H1 (cell line): ENCODE data around the gene PATJ. TPM values are rescaled to one million over a fixed set of nuclear protein-coding genes. Genes with fewer than 3 reads are reported as not detected.

Source experiments
- CTCF ChIA-PET: fragments of 300-600 bp; sonication (Branson Sonifier 250); formaldehyde crosslinking; loops from one replicate; lab custom pipeline; 2021; ENCODE audit not compliant: partially characterized antibody; lab: Charles Lee
- POLR2A ChIA-PET: fragments of 300-600 bp; sonication (Branson Sonifier 250); formaldehyde crosslinking; loops from one replicate; lab custom pipeline; 2021; ENCODE audit warnings: inconsistent platforms; ENCODE audit not compliant: partially characterized antibody; lab: Charles Lee
- DNase-seq, 2 experiments: peaks; one replicate each; pipeline versions ENCODE4 v3.0.0 to v3.0.0-alpha.2; 2010 to 2022; ENCODE audit warnings: low spot score in 2 of 2, low read depth in 1 of 2, mixed read lengths in 1 of 2
- FAIRE-seq: peaks from 2 replicates; lab custom pipeline; 2011; peaks lifted over from hg19 to GRCh38; lab: Jason Lieb, UNC
- H2AFZ ChIP-seq: 2 replicates; pipeline ENCODE4 v1.8.1; 2012; ENCODE audit warnings: low read length, inconsistent platforms
- H2AK5ac ChIP-seq: 2 replicates; pipeline ENCODE4 v1.6.1; 2013; ENCODE audit warnings: low read depth, low read length
- H2BK120ac ChIP-seq: replicated peaks from 2 replicates; pipeline ENCODE3; 2013; ENCODE audit warnings: low read depth, low read length, inconsistent platforms
- H2BK12ac ChIP-seq: 2 replicates; pipeline ENCODE4 v1.6.1; 2013; ENCODE audit warnings: low read depth, low read length
- H2BK15ac ChIP-seq: 2 replicates; pipeline ENCODE4 v1.6.1; 2013; ENCODE audit warnings: low read length
- H2BK20ac ChIP-seq: 2 replicates; pipeline ENCODE4 v1.6.1; 2013; ENCODE audit warnings: low read length
- H2BK5ac ChIP-seq: 2 replicates; pipeline ENCODE4 v1.6.1; 2013; ENCODE audit warnings: low read depth, low read length
- H3K14ac ChIP-seq: 2 replicates; pipeline ENCODE4 v1.6.1; 2013; ENCODE audit warnings: inconsistent platforms; ENCODE audit not compliant: insufficient read length
- H3K18ac ChIP-seq: 2 replicates; pipeline ENCODE4 v1.6.1; 2013; ENCODE audit warnings: low read length; ENCODE audit errors: extremely low read depth
- H3K23ac ChIP-seq: 2 replicates; pipeline ENCODE4 v1.6.1; 2013; ENCODE audit warnings: inconsistent platforms; ENCODE audit not compliant: insufficient read length
- H3K23me2 ChIP-seq: 2 replicates; pipeline ENCODE4 v1.6.1; 2013; ENCODE audit warnings: low read depth, low read length
- H3K27ac ChIP-seq: 2 replicates; pipeline ENCODE4 v1.6.1; 2011; ENCODE audit warnings: low read depth, low read length, inconsistent platforms
- H3K27me3 ChIP-seq, 4 experiments: replicated peaks in 1 of 4; 1 replicate in 1 of 4; 2 replicates in 3 of 4; pipeline versions ENCODE4 v1.6.1 to v1.8.1; 2011 to 2013; ENCODE audit warnings: low read length in 3 of 4, mild to moderate bottlenecking in 3 of 4, inconsistent platforms in 2 of 4, mixed read lengths in 2 of 4, moderate library complexity in 1 of 4; ENCODE audit not compliant: control insufficient read depth in 3 of 4, insufficient read depth in 3 of 4; ENCODE audit errors: extremely low read depth in 1 of 4
- H3K36me3 ChIP-seq, 4 experiments: 2 replicates each; pipeline versions ENCODE4 v1.6.1 to v1.8.1; 2011 to 2013; ENCODE audit warnings: mild to moderate bottlenecking in 4 of 4, low read length in 3 of 4, moderate library complexity in 2 of 4, control low read depth in 1 of 4, inconsistent platforms in 1 of 4; ENCODE audit not compliant: insufficient read depth in 4 of 4, control insufficient read depth in 2 of 4
- H3K4ac ChIP-seq: replicated peaks from 2 replicates; pipeline ENCODE3; 2013; ENCODE audit warnings: low read length, low read depth, mixed read lengths, inconsistent platforms; ENCODE audit not compliant: insufficient read length
- H3K4me1 ChIP-seq, 4 experiments: replicated peaks in 1 of 4; 1 replicate in 1 of 4; 2 replicates in 3 of 4; pipeline versions ENCODE4 v1.6.1 to v1.8.1; 2011 to 2013; ENCODE audit warnings: low read length in 3 of 4, inconsistent platforms in 2 of 4, mixed read lengths in 1 of 4; ENCODE audit not compliant: insufficient read depth in 4 of 4, control insufficient read depth in 3 of 4
- H3K4me2 ChIP-seq, 2 experiments: 2 replicates each; pipeline versions ENCODE4 v1.6.1 to v1.8.1; 2011 to 2013; ENCODE audit warnings: low read depth in 2 of 2, low read length in 2 of 2, control low read depth in 1 of 2, inconsistent platforms in 1 of 2, mild to moderate bottlenecking in 1 of 2; ENCODE audit not compliant: insufficient read depth in 1 of 2
- H3K4me3 ChIP-seq, 4 experiments: fragments of 200-600, 300-600 bp in 1 of 4; sonication (generic), shearing (Covaris generic), sonication (Bioruptor Twin) in 1 of 4; 2 replicates each; pipeline versions ENCODE4 v1.5.1 to v1.8.1; 2011 to 2016; ENCODE audit warnings: low read length in 4 of 4, low read depth in 3 of 4, control low read depth in 2 of 4, inconsistent platforms in 2 of 4, mild to moderate bottlenecking in 2 of 4, mixed read lengths in 1 of 4, moderate library complexity in 1 of 4; ENCODE audit not compliant: insufficient read depth in 2 of 4; ENCODE audit errors: extremely low read depth in 1 of 4
- H3K56ac ChIP-seq: replicated peaks from 2 replicates; pipeline ENCODE3; 2013; ENCODE audit warnings: low read depth, mild to moderate bottlenecking, mixed read lengths, low read length, inconsistent platforms; ENCODE audit not compliant: insufficient read length
- H3K79me1 ChIP-seq: 2 replicates; pipeline ENCODE4 v1.6.1; 2013; ENCODE audit warnings: low read depth, low read length, control low read depth
- H3K79me2 ChIP-seq, 2 experiments: 2 replicates each; pipeline versions ENCODE4 v1.6.1 to v1.8.1; 2012 to 2013; ENCODE audit warnings: low read length in 2 of 2, mild to moderate bottlenecking in 2 of 2, inconsistent platforms in 1 of 2; ENCODE audit not compliant: insufficient read depth in 2 of 2, control insufficient read depth in 1 of 2
- H3K9ac ChIP-seq, 4 experiments: replicated peaks in 1 of 4; 1 replicate in 1 of 4; 2 replicates in 3 of 4; pipeline versions ENCODE4 v1.6.1 to v1.8.1; 2011 to 2013; ENCODE audit warnings: low read depth in 3 of 4, low read length in 3 of 4, control low read depth in 2 of 4, mild to moderate bottlenecking in 2 of 4, moderate library complexity in 2 of 4, inconsistent platforms in 1 of 4; ENCODE audit errors: extremely low read depth in 1 of 4
- H3K9me3 ChIP-seq, 2 experiments: 2 replicates each; pipeline versions ENCODE4 v1.6.1 to v1.8.1; 2012 to 2013; ENCODE audit warnings: mild to moderate bottlenecking in 2 of 2, moderate library complexity in 2 of 2, control low read depth in 1 of 2, inconsistent platforms in 1 of 2, low read depth in 1 of 2, low read length in 1 of 2, mixed read lengths in 1 of 2; ENCODE audit not compliant: insufficient read depth in 2 of 2
- H4K20me1 ChIP-seq, 2 experiments: replicated peaks in 1 of 2; 2 replicates each; pipeline versions ENCODE3 to v1.8.1; 2011 to 2013; ENCODE audit warnings: inconsistent platforms in 2 of 2, low read length in 2 of 2, mild to moderate bottlenecking in 1 of 2; ENCODE audit not compliant: insufficient read depth in 2 of 2, control insufficient read depth in 1 of 2
- H4K5ac ChIP-seq: 2 replicates; pipeline ENCODE4 v1.6.1; 2013; ENCODE audit warnings: low read length, low read depth, mixed read lengths, inconsistent platforms; ENCODE audit not compliant: insufficient read length
- H4K8ac ChIP-seq: 2 replicates; pipeline ENCODE4 v1.8.0; 2013; ENCODE audit warnings: mild to moderate bottlenecking, moderate library complexity, low read length, inconsistent platforms; ENCODE audit not compliant: insufficient read depth; ENCODE audit errors: extremely low read depth
- H4K91ac ChIP-seq: replicated peaks from 2 replicates; pipeline ENCODE3; 2013; ENCODE audit warnings: low read length, mixed read lengths, inconsistent platforms; ENCODE audit not compliant: insufficient read length
- CREB1 ChIP-seq: IDR thresholded peaks from 2 replicates; pipeline ENCODE4 v1.6.1; 2012; ENCODE audit warnings: inconsistent platforms
- POLR2AphosphoS5 ChIP-seq: IDR thresholded peaks from 2 replicates; pipeline ENCODE4 v1.6.1; 2011; ENCODE audit warnings: low read depth, low read length
- WGBS, 2 experiments: shearing (Covaris generic) in 1 of 2; methylation state at CpG; one replicate each; pipeline versions ENCODE4 v1.1.6 to v1.1.7; 2013 to 2015; ENCODE audit warnings: low lambda C conversion rate in 2 of 2, mixed read lengths in 2 of 2, inconsistent platforms in 1 of 2, low coverage in 1 of 2, missing lambda C conversion rate in 1 of 2; ENCODE audit not compliant: insufficient replicate concordance in 2 of 2, insufficient coverage in 1 of 2, insufficient read length in 1 of 2; ENCODE audit errors: extremely low coverage in 1 of 2, missing lambda C conversion rate in 1 of 2; 5-methylcytosine and 5-hydroxymethylcytosine counted together
- polyA plus RNA-seq, 7 experiments: library from polyadenylated mRNA; depleted of rRNA in 3 of 7; stranded (reverse) in 5 of 7; unstranded in 2 of 7; fragments of >200 nt in 5 of 7; fragments of 200-250 nt in 2 of 7; gene quantifications; 1 replicate in 5 of 7; 2 replicates in 1 of 7; 4 replicates in 1 of 7; pipeline versions ENCODE4 v1.2.1 to v1.2.3, GENCODE V29; 2011 to 2013; ENCODE audit warnings: missing spikeins in 2 of 7, mixed read lengths in 2 of 7
- total RNA-seq: library from RNA; stranded (reverse); fragmentation: NEBNext Ultra II Directional; extraction: Animal tissue kit (Norgen Biotek cat#: 25700); gene quantifications from 2 replicates; pipeline ENCODE4 v1.2.1, GENCODE V29; 2021

The PATJ gene
- total and polyA plus RNA-seq, 2 of the 8 experiments (the other 6 are each of a cell fraction or from before 2014, with no cell fraction given), result 8.2 to 55.6 TPM

DNA sequence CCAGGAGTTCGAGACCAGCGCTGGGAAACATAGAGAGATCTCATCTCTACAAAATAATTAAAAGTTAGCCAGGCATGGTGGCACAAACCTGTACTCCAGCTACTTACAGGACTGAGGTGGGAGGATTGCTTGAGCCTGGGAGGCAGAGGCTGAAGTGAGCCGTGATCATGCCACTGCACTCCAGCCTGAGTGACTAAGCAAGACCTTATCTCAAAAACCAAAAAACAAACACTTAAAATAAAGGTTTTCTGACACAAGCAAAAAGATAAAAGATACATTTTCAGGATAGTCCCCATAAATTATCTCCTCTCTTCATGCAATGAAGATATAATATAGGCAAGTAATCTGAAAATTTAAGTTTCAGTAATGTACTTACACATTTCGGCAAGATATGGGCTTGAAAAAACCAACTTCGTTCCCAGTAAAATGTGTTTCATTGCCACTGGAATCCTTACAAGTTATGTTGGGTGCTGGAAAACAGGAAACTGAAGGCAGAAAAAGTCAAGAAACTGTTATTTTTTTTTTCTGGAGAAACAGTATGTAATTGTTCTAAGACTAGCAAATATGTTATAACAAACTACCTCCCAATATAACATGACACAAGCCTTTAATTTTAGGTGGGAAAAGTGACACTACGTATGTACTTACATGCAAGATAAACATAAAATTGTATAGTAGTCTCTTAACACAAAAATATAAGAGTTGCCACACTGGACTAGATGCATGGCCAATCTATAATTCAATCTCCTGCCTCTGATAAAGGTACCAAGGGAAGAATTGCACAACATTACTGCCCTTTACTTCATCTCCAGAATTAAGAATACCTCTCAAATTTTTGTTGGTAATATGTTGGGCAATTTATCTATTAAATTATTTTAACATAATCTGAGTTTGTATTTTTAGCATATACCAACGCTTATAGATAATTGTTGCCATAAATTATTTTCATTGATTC is 33.0 kb upstream of the PATJ start:
- DNase-seq (no peak), FAIRE-seq (no peak)
- no peak overlapping the region for H3K4me3 ChIP-seq
- no peak overlapping the region for H2BK12ac ChIP-seq
- no peaks in the 10 kb centered on the region for H3K79me2 ChIP-seq
- H4K20me1 ChIP-seq, result peaks cover 0 to 1% of the 10 kb centered on the region in 2 experiments
- no peak overlapping the region for H2AK5ac ChIP-seq
- H3K4me2 ChIP-seq, result no peak overlapping the region
- no peak for TF ChIP-seq POLR2AphosphoS5
- TF ChIP-seq CREB1, result no peak
- H3K14ac ChIP-seq, result no peak overlapping the region
- H3K36me3 ChIP-seq, result peaks cover 0 to 35% (median 9%) of the 10 kb centered on the region in 4 experiments; a peak in 6 of 8 replicates
- H2BK5ac ChIP-seq, result no peak overlapping the region
- H2AFZ ChIP-seq, result no peak overlapping the region
- ChIA-PET CTCF (interaction anchor here (0.6 kb wide), 1 partner anchor 238 kb away, joined by 3 read pairs; no protein-coding TSS in a partner anchor), POLR2A (no interaction called here)
- no peak overlapping the region for H3K56ac ChIP-seq
- no peak overlapping the region for H3K23ac ChIP-seq
- WGBS, 2 experiments, result 94% methylated on average over 7 of the region's 7 CpGs; no CpG with 5 or more reads in 1 of the 2 experiments
- no peak overlapping the region for H2BK20ac ChIP-seq
- H4K5ac ChIP-seq, result no peak overlapping the region
- no peak overlapping the region for H3K27ac ChIP-seq
- H3K4ac ChIP-seq, result no peak overlapping the region
- H3K79me1 ChIP-seq, result no peaks in the 10 kb centered on the region
- no peak overlapping the region for H4K91ac ChIP-seq
- H3K23me2 ChIP-seq, result no peaks in the 10 kb centered on the region; the same call in 1 of the 2 replicates
- no peak overlapping the region for H3K9ac ChIP-seq
- H4K8ac ChIP-seq, result no peak overlapping the region
- no peak overlapping the region for H2BK15ac ChIP-seq
- no peak overlapping the region for H2BK120ac ChIP-seq
- H3K9me3 ChIP-seq, result no peaks in the 10 kb centered on the region
- no peaks in the 10 kb centered on the region for H3K27me3 ChIP-seq
- no peaks in the 10 kb centered on the region for H3K4me1 ChIP-seq
- H3K18ac ChIP-seq, result no peak overlapping the region
